Panc1 (cell line): ENCODE measurements around the gene DDIAS. TPM values are rescaled to one million over a fixed set of nuclear protein-coding genes. Genes with fewer than 3 reads are reported as not detected.

Experiments used
- ATAC-seq: fragments of 200-7000 bp; cut with Tn5 transposase; 2 replicates; pipeline ENCODE4 v1.9.1; 2020; ENCODE audit warnings: mild to moderate bottlenecking, moderate library complexity
- BruUV-seq: library from RNA; stranded (reverse); fragments of 400-500 nt; replicated peaks from 2 replicates; lab custom pipeline; 2021; lab: Mats Ljungman, UMichigan
- CTCF ChIA-PET: fragments of 300-600 bp; sonication (Branson Sonifier 250); formaldehyde crosslinking; loops from one replicate; lab custom pipeline; 2022; ENCODE audit warnings: antibody characterized with exemption; lab: Charles Lee
- POLR2A ChIA-PET: fragments of 300-600 bp; sonication (Branson Sonifier 250); formaldehyde crosslinking; loops from one replicate; lab custom pipeline; 2022; ENCODE audit warnings: antibody characterized with exemption; lab: Charles Lee
- DNase-seq: peaks from one replicate; pipeline ENCODE4 v3.0.0-alpha.2; 2010; ENCODE audit warnings: low read depth, low spot score
- H3K27ac ChIP-seq: 2 replicates; pipeline ENCODE4 v1.5.1; 2011; ENCODE audit warnings: mild to moderate bottlenecking, low read length, inconsistent platforms
- H3K27me3 ChIP-seq: fragments of 200-500 bp; sonication (Bioruptor generic); 2 replicates; pipeline ENCODE4 v1.6.0; 2014; ENCODE audit warnings: low read length, inconsistent platforms; ENCODE audit not compliant: control insufficient read depth, insufficient read depth
- H3K36me3 ChIP-seq: fragments of 200-500 bp; sonication (Bioruptor generic); 2 replicates; pipeline ENCODE4 v1.5.1; 2014; ENCODE audit warnings: inconsistent platforms, mild to moderate bottlenecking, low read length, moderate library complexity; ENCODE audit not compliant: control insufficient read depth, insufficient read depth
- H3K4me1 ChIP-seq: 2 replicates; pipeline ENCODE4 v1.5.1; 2011; ENCODE audit warnings: inconsistent platforms, mild to moderate bottlenecking, low read length, moderate library complexity; ENCODE audit not compliant: control insufficient read depth, insufficient read depth
- H3K4me3 ChIP-seq, 2 experiments: 2 replicates each; pipeline ENCODE4 v1.5.1; 2011 to 2012; ENCODE audit warnings: low read depth in 2 of 2, low read length in 2 of 2, mild to moderate bottlenecking in 2 of 2, inconsistent platforms in 1 of 2, moderate library complexity in 1 of 2
- H3K9me3 ChIP-seq: fragments of 200-500 bp; sonication (Bioruptor generic); 2 replicates; pipeline ENCODE4 v1.5.1; 2014; ENCODE audit warnings: low read depth, mild to moderate bottlenecking, inconsistent platforms, low read length, moderate library complexity; ENCODE audit not compliant: control insufficient read depth, insufficient read depth
- CTCF ChIP-seq: fragments of 450-650 bp; IDR thresholded peaks from 2 replicates; pipeline ENCODE4 v1.5.1; 2017; ENCODE audit warnings: mild to moderate bottlenecking
- POLR2AphosphoS5 ChIP-seq: IDR thresholded peaks from 2 replicates; pipeline ENCODE4 v1.6.1; 2012; ENCODE audit warnings: mild to moderate bottlenecking, low read depth, low read length, moderate library complexity
- SIN3A ChIP-seq: IDR thresholded peaks from 2 replicates; pipeline ENCODE4 v1.6.1; 2012; ENCODE audit warnings: low read depth, mild to moderate bottlenecking, low read length, moderate library complexity, borderline replicate concordance; ENCODE audit not compliant: insufficient read depth
- TCF7L2 ChIP-seq: IDR thresholded peaks from 2 replicates; pipeline ENCODE4 v1.6.1; 2011; ENCODE audit warnings: mild to moderate bottlenecking, low read depth, low read length, inconsistent platforms
- in situ Hi-C: cut with HindIII; loops from 2 replicates; pipeline ENCODE4 v1.10.0; 2016; ENCODE audit warnings: low sequenced_read_pairs, low pct_unique_long_range_greater_than_20kb
- intact Hi-C: fragments of 100-400 bp; cut with micrococcal nuclease; formaldehyde crosslinking; loops from one replicate; pipeline ENCODE4 v1.10.0; 2022; ENCODE audit not compliant: unreplicated experiment
- total RNA-seq: library from RNA; stranded (reverse); gene quantifications from one replicate; pipeline ENCODE4 v1.2.1, GENCODE V29; 2021; ENCODE audit not compliant: unreplicated experiment
- TF ChIP-seq, protein P1 (sequence below), 2 experiments: IDR thresholded peaks; 2 replicates each; pipeline ENCODE4 v1.6.1; 2011 to 2012; ENCODE audit warnings: low read depth in 2 of 2, control low read depth in 1 of 2, low read length in 1 of 2, mild to moderate bottlenecking in 1 of 2, moderate library complexity in 1 of 2; ENCODE audit not compliant: insufficient read depth in 1 of 2

Gene DDIAS
- total RNA-seq, 1 experiment from 2014 or later = 22.9 TPM

GRCh38 chr11:82874646-82875523, 26.7 kb upstream of the DDIAS start:
- Histone ChIP-seq H3K36me3 (no peaks in the 10 kb centered on the region), H3K27ac (no peak overlapping the region), H3K4me1 (no peaks in the 10 kb centered on the region), H3K27me3 (no peaks in the 10 kb centered on the region), H3K9me3 (no peaks in the 10 kb centered on the region), H3K4me3 (no peak overlapping the region)
- in situ Hi-C loops (no loop called here), intact Hi-C loops (no loop called here)
- CTCF ChIA-PET = no interaction called here
- no peak for DNase-seq
- ATAC-seq = no peak
- no peak for TF ChIP-seq SIN3A
- TF ChIP-seq, protein P1, sequence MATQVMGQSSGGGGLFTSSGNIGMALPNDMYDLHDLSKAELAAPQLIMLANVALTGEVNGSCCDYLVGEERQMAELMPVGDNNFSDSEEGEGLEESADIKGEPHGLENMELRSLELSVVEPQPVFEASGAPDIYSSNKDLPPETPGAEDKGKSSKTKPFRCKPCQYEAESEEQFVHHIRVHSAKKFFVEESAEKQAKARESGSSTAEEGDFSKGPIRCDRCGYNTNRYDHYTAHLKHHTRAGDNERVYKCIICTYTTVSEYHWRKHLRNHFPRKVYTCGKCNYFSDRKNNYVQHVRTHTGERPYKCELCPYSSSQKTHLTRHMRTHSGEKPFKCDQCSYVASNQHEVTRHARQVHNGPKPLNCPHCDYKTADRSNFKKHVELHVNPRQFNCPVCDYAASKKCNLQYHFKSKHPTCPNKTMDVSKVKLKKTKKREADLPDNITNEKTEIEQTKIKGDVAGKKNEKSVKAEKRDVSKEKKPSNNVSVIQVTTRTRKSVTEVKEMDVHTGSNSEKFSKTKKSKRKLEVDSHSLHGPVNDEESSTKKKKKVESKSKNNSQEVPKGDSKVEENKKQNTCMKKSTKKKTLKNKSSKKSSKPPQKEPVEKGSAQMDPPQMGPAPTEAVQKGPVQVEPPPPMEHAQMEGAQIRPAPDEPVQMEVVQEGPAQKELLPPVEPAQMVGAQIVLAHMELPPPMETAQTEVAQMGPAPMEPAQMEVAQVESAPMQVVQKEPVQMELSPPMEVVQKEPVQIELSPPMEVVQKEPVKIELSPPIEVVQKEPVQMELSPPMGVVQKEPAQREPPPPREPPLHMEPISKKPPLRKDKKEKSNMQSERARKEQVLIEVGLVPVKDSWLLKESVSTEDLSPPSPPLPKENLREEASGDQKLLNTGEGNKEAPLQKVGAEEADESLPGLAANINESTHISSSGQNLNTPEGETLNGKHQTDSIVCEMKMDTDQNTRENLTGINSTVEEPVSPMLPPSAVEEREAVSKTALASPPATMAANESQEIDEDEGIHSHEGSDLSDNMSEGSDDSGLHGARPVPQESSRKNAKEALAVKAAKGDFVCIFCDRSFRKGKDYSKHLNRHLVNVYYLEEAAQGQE (IDR thresholded peaks at IDR 0.05; ENCODE audit: insufficient read depth in 1 of 2, low read depth in 2 of 2, low read length in 1 of 2) = no peak
- TF ChIP-seq POLR2AphosphoS5 = no peak
- no peak for TF ChIP-seq TCF7L2
- TF ChIP-seq CTCF = no peak
- POLR2A ChIA-PET = no interaction called here
- BruUV-seq = no TSS peak

GRCh38 chr11:82883853-82884252, 17.7 kb upstream of the DDIAS start:
- ChIA-PET POLR2A (no interaction called here), CTCF (no interaction called here)
- no TSS peak for BruUV-seq
- in situ Hi-C loops (no loop called here), intact Hi-C loops (no loop called here)
- TF ChIP-seq TCF7L2 = no peak
- TF ChIP-seq, protein P1 (IDR thresholded peaks at IDR 0.05; ENCODE audit: insufficient read depth in 1 of 2, low read depth in 2 of 2, low read length in 1 of 2) = no peak
- no peak for TF ChIP-seq SIN3A
- TF ChIP-seq POLR2AphosphoS5 = no peak
- TF ChIP-seq CTCF = no peak
- no peaks in the 10 kb centered on the region for H3K36me3 ChIP-seq
- no peak for ATAC-seq
- H3K4me1 ChIP-seq = no peaks in the 10 kb centered on the region
- no peaks in the 10 kb centered on the region for H3K9me3 ChIP-seq
- H3K4me3 ChIP-seq = no peak overlapping the region
- DNase-seq = no peak
- H3K27ac ChIP-seq = no peak overlapping the region
- H3K27me3 ChIP-seq = no peaks in the 10 kb centered on the region
